Neural progenitor cell (in vitro differentiated cells): Measurements from ENCODE around the gene PLAC1. TPM values are rescaled to one million over a fixed set of nuclear protein-coding genes. Genes with fewer than 3 reads are reported as not detected.

ENCODE experiments used
- DNase-seq: peaks from one replicate; pipeline ENCODE4 v3.0.0-alpha.2; 2016; ENCODE audit warnings: low spot score
- H2AFZ ChIP-seq: fragments of 200-600 bp; sonication (generic); replicated peaks from 2 replicates; pipeline ENCODE4 v1.6.1; 2016; ENCODE audit warnings: antibody characterized with exemption
- H3F3A ChIP-seq: fragments of 200-600 bp; sonication (generic); 2 replicates; pipeline ENCODE4 v1.6.1; 2016; ENCODE audit warnings: antibody characterized with exemption, low read depth
- H3K27ac ChIP-seq: fragments of 200-600 bp; sonication (generic); 2 replicates; pipeline ENCODE4 v1.5.1; 2016; ENCODE audit warnings: mild to moderate bottlenecking
- H3K27me3 ChIP-seq: fragments of 200-600 bp; sonication (generic); 2 replicates; pipeline ENCODE4 v1.6.1; 2016; ENCODE audit warnings: mild to moderate bottlenecking, moderate library complexity
- H3K36me3 ChIP-seq: fragments of 200-600 bp; sonication (generic); 2 replicates; pipeline ENCODE4 v1.5.1; 2016
- H3K4me1 ChIP-seq: fragments of 200-600 bp; sonication (generic); 2 replicates; pipeline ENCODE4 v1.6.1; 2016; ENCODE audit warnings: mixed run types
- H3K4me2 ChIP-seq: fragments of 200-600 bp; sonication (generic); 2 replicates; pipeline ENCODE4 v1.6.1; 2016
- H3K4me3 ChIP-seq: fragments of 200-600 bp; sonication (generic); 2 replicates; pipeline ENCODE4 v1.5.1; 2016
- H3K79me2 ChIP-seq: fragments of 200-600 bp; sonication (generic); 2 replicates; pipeline ENCODE4 v1.6.1; 2016; ENCODE audit warnings: low read depth
- H3K9ac ChIP-seq: fragments of 200-600 bp; sonication (generic); 2 replicates; pipeline ENCODE4 v1.6.1; 2016
- H3K9me3 ChIP-seq: fragments of 200-600 bp; sonication (generic); 2 replicates; pipeline ENCODE4 v1.5.1; 2016; ENCODE audit warnings: low read depth
- H4K20me1 ChIP-seq: fragments of 200-600 bp; sonication (generic); 2 replicates; pipeline ENCODE4 v1.6.1; 2016; ENCODE audit warnings: low read depth
- H3K27ac Mint-ChIP-seq: 3 replicates; pipeline ENCODE4 v1.8.0; 2021; ENCODE audit warnings: mixed read lengths
- H3K27me3 Mint-ChIP-seq: 2 replicates; pipeline ENCODE4 v1.8.0; 2022; ENCODE audit warnings: low read depth, mild to moderate bottlenecking, inconsistent platforms, moderate library complexity, mixed read lengths; ENCODE audit not compliant: insufficient read depth
- H3K36me3 Mint-ChIP-seq: 3 replicates; pipeline ENCODE4 v1.8.0; 2021; ENCODE audit warnings: mixed read lengths
- H3K4me1 Mint-ChIP-seq: 3 replicates; pipeline ENCODE4 v1.8.0; 2021; ENCODE audit warnings: mixed read lengths
- H3K4me3 Mint-ChIP-seq: 3 replicates; pipeline ENCODE4 v1.8.0; 2021; ENCODE audit warnings: mild to moderate bottlenecking, moderate library complexity, mixed read lengths
- H3K9me3 Mint-ChIP-seq: 3 replicates; pipeline ENCODE4 v1.8.0; 2020; ENCODE audit warnings: mixed read lengths
- CTCF ChIP-seq: fragments of 200-600 bp; sonication (generic); IDR thresholded peaks from 2 replicates; pipeline ENCODE4 v1.5.1; 2017; ENCODE audit warnings: antibody characterized with exemption, mild to moderate bottlenecking
- EZH2 ChIP-seq: fragments of 200-600 bp; sonication (generic); IDR thresholded peaks from 2 replicates; pipeline ENCODE4 v1.6.1; 2017; ENCODE audit warnings: antibody characterized with exemption, mild to moderate bottlenecking, moderate library complexity
- EZH2phosphoT487 ChIP-seq: fragments of 200-600 bp; sonication (generic); IDR thresholded peaks from 2 replicates; pipeline ENCODE4 v1.6.1; 2017; ENCODE audit warnings: antibody characterized with exemption
- total RNA-seq: library from RNA; depleted of rRNA; stranded (reverse); fragments of >200 nt; gene quantifications from 2 replicates; pipeline ENCODE4 v1.2.3, GENCODE V29; 2015; ENCODE audit warnings: low replicate concordance

PLAC1 gene
- total RNA-seq, 1 donor from 2014 or later = not detected

- H3K4me2 ChIP-seq = no peak overlapping the region
- TF ChIP-seq EZH2 (no peak), CTCF (no peak), EZH2phosphoT487 (no peak)
- H4K20me1 ChIP-seq = no peaks in the 10 kb centered on the region
- H3K79me2 ChIP-seq = no peaks in the 10 kb centered on the region
- no peak overlapping the region for H2AFZ ChIP-seq
- H3K27me3 Mint-ChIP-seq = peaks cover 2% of the 10 kb centered on the region
- no peaks in the 10 kb centered on the region for H3K27me3 ChIP-seq
- no peak overlapping the region for H3K27ac ChIP-seq
- H3K4me3 ChIP-seq = no peak overlapping the region
- H3F3A ChIP-seq = no peaks in the 10 kb centered on the region
- H3K4me3 Mint-ChIP-seq = no peak overlapping the region
- H3K36me3 ChIP-seq = no peaks in the 10 kb centered on the region
- H3K9me3 Mint-ChIP-seq = no peaks in the 10 kb centered on the region
- H3K36me3 Mint-ChIP-seq = no peaks in the 10 kb centered on the region
- no peak overlapping the region for H3K9ac ChIP-seq
- peak; percentile 3 for DNase-seq
- peaks cover 3% of the 10 kb centered on the region for H3K4me1 Mint-ChIP-seq
- H3K9me3 ChIP-seq = no peaks in the 10 kb centered on the region
- no peak overlapping the region for H3K27ac Mint-ChIP-seq
- no peaks in the 10 kb centered on the region for H3K4me1 ChIP-seq
These were observed 12.1 kb upstream of the PLAC1 start for GRCh38 chrX:134670134-134670924.

GRCh38 chrX:134669378-134670098, 11.3 kb upstream of the PLAC1 start:
- no peak overlapping the region for H3K4me2 ChIP-seq
- Mint-ChIP-seq H3K4me1 (peaks cover 3% of the 10 kb centered on the region), H3K27ac (no peak overlapping the region), H3K4me3 (no peak overlapping the region), H3K9me3 (no peaks in the 10 kb centered on the region), H3K36me3 (no peaks in the 10 kb centered on the region), H3K27me3 (peaks cover 2% of the 10 kb centered on the region)
- H3K9me3 ChIP-seq = no peaks in the 10 kb centered on the region
- no peak for DNase-seq
- H3K36me3 ChIP-seq = no peaks in the 10 kb centered on the region
- H3K27me3 ChIP-seq = no peaks in the 10 kb centered on the region
- TF ChIP-seq EZH2phosphoT487 (no peak), CTCF (no peak), EZH2 (no peak)
- H3K79me2 ChIP-seq = no peaks in the 10 kb centered on the region
- H4K20me1 ChIP-seq = no peaks in the 10 kb centered on the region
- H3K27ac ChIP-seq = no peak overlapping the region
- H3K4me1 ChIP-seq = no peaks in the 10 kb centered on the region
- H3F3A ChIP-seq = no peaks in the 10 kb centered on the region
- H3K4me3 ChIP-seq = no peak overlapping the region
- H3K9ac ChIP-seq = no peak overlapping the region
- H2AFZ ChIP-seq = no peak overlapping the region

GRCh38 chrX:134664202-134664601, 5.9 kb upstream of the PLAC1 start:
- Histone ChIP-seq H3K9ac (no peak overlapping the region), H3K4me1 (no peaks in the 10 kb centered on the region), H3F3A (no peaks in the 10 kb centered on the region), H3K36me3 (no peaks in the 10 kb centered on the region), H3K4me3 (no peak overlapping the region), H2AFZ (no peak overlapping the region), H3K4me2 (no peak overlapping the region), H3K9me3 (no peaks in the 10 kb centered on the region), H3K79me2 (no peaks in the 10 kb centered on the region), H4K20me1 (no peaks in the 10 kb centered on the region), H3K27ac (no peak overlapping the region), H3K27me3 (no peaks in the 10 kb centered on the region)
- DNase-seq = no peak
- no peaks in the 10 kb centered on the region for H3K36me3 Mint-ChIP-seq
- no peaks in the 10 kb centered on the region for H3K27me3 Mint-ChIP-seq
- no peak overlapping the region for H3K4me3 Mint-ChIP-seq
- H3K27ac Mint-ChIP-seq = no peak overlapping the region
- no peaks in the 10 kb centered on the region for H3K9me3 Mint-ChIP-seq
- H3K4me1 Mint-ChIP-seq = no peaks in the 10 kb centered on the region
- no peak for TF ChIP-seq EZH2phosphoT487
- TF ChIP-seq EZH2 = no peak
- no peak for TF ChIP-seq CTCF
